Stomach (tissue), 19 donors: ENCODE data around the gene IPMK. TPM values are rescaled to one million over a fixed set of nuclear protein-coding genes. Genes with fewer than 3 reads are reported as not detected.

Source experiments
- DNase-seq, 2 donors: peaks; one replicate each; pipeline versions ENCODE4 v3.0.0 to v3.0.0-alpha.2; 2013 to 2019
- H3K27ac ChIP-seq, 5 donors: fragments of 200-600 bp in 4 of 5; sonication (generic) in 4 of 5; one replicate each; pipeline ENCODE4 v1.5.1; 2013 to 2019; ENCODE audit warnings: mild to moderate bottlenecking in 1 of 5, moderate library complexity in 1 of 5
- H3K27me3 ChIP-seq, 3 donors: fragments of 200-600 bp; sonication (generic); one replicate each; pipeline ENCODE4 v1.5.1; 2017 to 2019; ENCODE audit warnings: mixed run types in 1 of 3
- H3K36me3 ChIP-seq, 4 donors: fragments of 200-600 bp; sonication (generic); 1 replicate in 3 of 4; 2 replicates in 1 of 4; pipeline ENCODE4 v1.5.1; 2016 to 2019
- H3K4me1 ChIP-seq, 4 donors: fragments of 200-600 bp; sonication (generic); one replicate each; pipeline ENCODE4 v1.5.1; 2016 to 2019
- H3K4me3 ChIP-seq, 4 donors: fragments of 200-600 bp; sonication (generic) in 3 of 4; one replicate each; pipeline ENCODE4 v1.5.1; 2016 to 2019; ENCODE audit warnings: mild to moderate bottlenecking in 1 of 4
- H3K9me3 ChIP-seq, 4 donors: fragments of 200-600 bp; sonication (generic); one replicate each; pipeline ENCODE4 v1.5.1; 2016 to 2019
- CTCF ChIP-seq, 7 experiments: fragments of 450-650 bp in 4 of 7; fragments of 200-600 bp in 3 of 7; sonication (generic) in 3 of 7; IDR thresholded peaks; one replicate each; pipeline ENCODE4 v1.5.1; 2016 to 2019; ENCODE audit warnings: antibody characterized with exemption in 7 of 7, control low read depth in 2 of 7, mild to moderate bottlenecking in 1 of 7
- EP300 ChIP-seq: sonication (generic); formaldehyde crosslinking; IDR thresholded peaks from one replicate; pipeline ENCODE4 v1.6.1; 2017; ENCODE audit warnings: antibody characterized with exemption
- POLR2A ChIP-seq, 4 donors: fragments of 450-650 bp; IDR thresholded peaks; one replicate each; pipeline ENCODE4 v1.6.1; 2016; ENCODE audit warnings: antibody characterized with exemption in 4 of 4, control low read depth in 2 of 4, mild to moderate bottlenecking in 1 of 4, moderate library complexity in 1 of 4
- POLR2AphosphoS5 ChIP-seq, 3 donors: sonication (generic); formaldehyde crosslinking; IDR thresholded peaks; one replicate each; pipeline ENCODE4 v1.6.1; 2016; ENCODE audit warnings: antibody characterized with exemption in 3 of 3
- WGBS, 5 donors: extraction: QIAGEN DNeasy Blood & Tissue Kit in 3 of 5; methylation state at CpG; one replicate each; pipeline versions ENCODE4 v1.1.5 to v1.1.7; 2013 to 2018; 5-methylcytosine and 5-hydroxymethylcytosine counted together
- intact Hi-C: fragments of 100-400 bp; cut with DNase I; formaldehyde crosslinking; loops from one replicate; pipeline ENCODE4 v1.15.1; 2023; ENCODE audit warnings: low total_unique reads
- long read RNA-seq, 10 donors: transcript quantifications; one replicate each; lab custom pipeline, GENCODE V29; 2026
- polyA plus RNA-seq, 3 donors: library from polyadenylated mRNA; stranded (reverse); fragments of 200-250 nt; gene quantifications; one replicate each; pipeline ENCODE4 v1.2.3, GENCODE V29; 2013
- total RNA-seq, 5 donors: library from RNA; depleted of rRNA; stranded (reverse); fragments of >200 nt; gene quantifications; one replicate each; pipeline versions ENCODE4 v1.1.0 to v1.2.3, GENCODE V29; 2014 to 2016
- donor health status: healthy with polysubstance abuse.
- donor health status: Bipolar disorder and iron deficiency.
- donor health status: healthy.

Gene IPMK
- 10 to 100 TPM in 1 of 5 donors, 1 to 10 TPM in 3, not detected in 1; 4.1 to 15.6 (median 5.5) TPM for total RNA-seq
- polyA plus RNA-seq, result 1 to 10 TPM; 1.8 to 4.0 (median 1.9) TPM
- long read RNA-seq, donor 1, result 0 reads
- long read RNA-seq, donor 2, full-length matches to known transcripts, result 2 of 2 reads
- long read RNA-seq, donor 2, partial matches to known transcripts, result 0 of 2 reads
- long read RNA-seq, donor 2, other reads (novel, unspliced or antisense), result 0 of 2 reads
- long read RNA-seq, donor 3, result 0 reads
- long read RNA-seq, donor 4, result 0 reads
- long read RNA-seq, donor 5, full-length matches to known transcripts, result 1 of 1 reads
- long read RNA-seq, donor 5, partial matches to known transcripts, result 0 of 1 reads
- long read RNA-seq, donor 5, other reads (novel, unspliced or antisense), result 0 of 1 reads
- long read RNA-seq, donor 6, full-length matches to known transcripts, result 2 of 174 reads
- long read RNA-seq, donor 6, partial matches to known transcripts, result 172 of 174 reads
- long read RNA-seq, donor 6, other reads (novel, unspliced or antisense), result 0 of 174 reads
- long read RNA-seq, donor 7, result 0 reads
- long read RNA-seq, donor 8, result 0 reads
- long read RNA-seq, donor 9, result 0 reads
- long read RNA-seq, donor 10, result 0 reads

- H3K36me3 ChIP-seq, result no peaks in the 10 kb centered on the region
- H3K27me3 ChIP-seq, result no peaks in the 10 kb centered on the region
- H3K4me1 ChIP-seq, result peaks cover 6 to 39% (median 28%) of the 10 kb centered on the region in 4 donors
- H3K9me3 ChIP-seq, result no peaks in the 10 kb centered on the region
- intact Hi-C loops, result no loop called here
- TF ChIP-seq EP300 (no peak), CTCF (IDR thresholded peaks at IDR 0.05) (no peak), POLR2AphosphoS5 (IDR thresholded peaks at IDR 0.05) (peak; percentile 66 to 86 (median 86))
- H3K4me3 ChIP-seq, result peak within 1 kb of the TSS; percentile 75 to 89 (median 83)
- H3K27ac ChIP-seq, result peak within 1 kb of the TSS; percentile 88 to 100 (median 98)
- DNase-seq, result peak; percentile 96 to 98
- WGBS, 5 donors, result 1% methylated on average over 50 to 75 of the region's 76 CpGs
These were observed at the start of gene IPMK for GRCh38 chr10:58267713-58268453. Gene IPMK (minus strand): TSS chr10:58267894. CDS start chr10:58267611, 283 bp downstream.

DNA sequence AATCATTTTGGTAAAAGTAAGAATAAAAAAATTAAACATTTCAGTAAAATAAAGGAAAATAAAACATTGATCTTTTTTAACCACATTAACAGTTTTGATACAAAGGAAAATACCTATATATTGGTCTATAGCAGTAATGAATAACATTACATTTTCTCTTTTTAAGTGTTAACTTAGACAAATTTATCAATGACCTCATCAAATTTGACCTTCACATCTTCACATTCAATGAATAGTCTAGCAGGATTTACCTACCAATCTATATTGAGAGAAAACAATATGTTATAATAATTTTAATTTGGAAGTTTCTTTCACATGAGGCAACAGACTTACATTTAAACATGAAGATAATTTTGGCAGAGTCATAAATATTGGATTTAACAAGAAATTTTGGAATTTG, 49.2 kb upstream of the IPMK start:
- Histone ChIP-seq H3K27me3 (no peaks in the 10 kb centered on the region), H3K4me3 (no peak overlapping the region), H3K36me3 (no peaks in the 10 kb centered on the region), H3K27ac (no peak overlapping the region), H3K9me3 (no peaks in the 10 kb centered on the region), H3K4me1 (no peaks in the 10 kb centered on the region)
- TF ChIP-seq POLR2A (IDR thresholded peaks at IDR 0.05) (no peak), POLR2AphosphoS5 (IDR thresholded peaks at IDR 0.05) (no peak), EP300 (no peak), CTCF (IDR thresholded peaks at IDR 0.05) (no peak)
- DNase-seq, result no peak
- intact Hi-C loops, result no loop called here

GRCh38 chr10:58311026-58311425, 43.3 kb upstream of the IPMK start:
- TF ChIP-seq CTCF (IDR thresholded peaks at IDR 0.05), result no peak
- no peak for TF ChIP-seq EP300
- TF ChIP-seq POLR2A (IDR thresholded peaks at IDR 0.05), result no peak
- TF ChIP-seq POLR2AphosphoS5 (IDR thresholded peaks at IDR 0.05), result no peak
- H3K4me1 ChIP-seq, result no peaks in the 10 kb centered on the region
- intact Hi-C loops, result no loop called here

DNA sequence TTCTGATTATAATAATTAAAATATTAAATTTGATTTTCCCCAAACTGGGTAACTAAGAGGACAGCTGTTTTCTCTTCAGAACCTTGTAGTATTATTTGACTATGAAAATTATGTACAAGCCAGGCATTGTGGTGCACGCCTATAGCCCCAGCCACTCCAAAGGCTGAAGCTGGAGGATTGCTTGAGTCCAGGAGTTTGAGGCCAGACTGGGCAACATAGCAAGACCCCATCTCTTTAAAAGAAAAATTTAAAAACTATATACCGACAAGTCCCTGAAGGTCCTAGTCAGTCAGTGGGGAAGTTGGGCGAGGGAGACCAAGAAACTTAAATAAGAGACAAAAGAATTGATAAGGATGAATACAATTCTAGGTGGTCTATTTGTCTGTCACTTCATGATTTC, 40.0 kb upstream of the IPMK start:
- no peak for DNase-seq
- intact Hi-C loops, result no loop called here
- Histone ChIP-seq H3K4me1 (no peaks in the 10 kb centered on the region), H3K9me3 (no peaks in the 10 kb centered on the region), H3K27ac (no peak overlapping the region), H3K36me3 (no peaks in the 10 kb centered on the region), H3K4me3 (no peak overlapping the region), H3K27me3 (peaks cover 0 to 22% (median 0%) of the 10 kb centered on the region in 3 donors)
- TF ChIP-seq EP300, result no peak
- WGBS, 5 donors, result 87 to 91% (median 90%) methylated on average over 3 of the region's 3 CpGs

More at GRCh38 chr10:58311026-58311425, 43.3 kb upstream of the IPMK start:
- Histone ChIP-seq H3K9me3 (no peaks in the 10 kb centered on the region), H3K27ac (no peak overlapping the region), H3K4me3 (no peak overlapping the region), H3K27me3 (peaks cover 0 to 2% (median 0%) of the 10 kb centered on the region in 3 donors), H3K36me3 (no peaks in the 10 kb centered on the region)
- DNase-seq, result no peak
